LNCAP (cell line): ENCODE results near the gene GJB5.

Experiments
- TF ChIP-seq, protein P1 (sequence below): fragments of 450-650 bp; IDR thresholded peaks from 2 replicates; pipeline ENCODE4 v1.5.1; 2017; ENCODE audit warnings: mild to moderate bottlenecking

GJB5 gene

GRCh38 chr1:34786521-34787325 is 31.9 kb downstream of the GJB5 start:
- TF ChIP-seq, protein P1, sequence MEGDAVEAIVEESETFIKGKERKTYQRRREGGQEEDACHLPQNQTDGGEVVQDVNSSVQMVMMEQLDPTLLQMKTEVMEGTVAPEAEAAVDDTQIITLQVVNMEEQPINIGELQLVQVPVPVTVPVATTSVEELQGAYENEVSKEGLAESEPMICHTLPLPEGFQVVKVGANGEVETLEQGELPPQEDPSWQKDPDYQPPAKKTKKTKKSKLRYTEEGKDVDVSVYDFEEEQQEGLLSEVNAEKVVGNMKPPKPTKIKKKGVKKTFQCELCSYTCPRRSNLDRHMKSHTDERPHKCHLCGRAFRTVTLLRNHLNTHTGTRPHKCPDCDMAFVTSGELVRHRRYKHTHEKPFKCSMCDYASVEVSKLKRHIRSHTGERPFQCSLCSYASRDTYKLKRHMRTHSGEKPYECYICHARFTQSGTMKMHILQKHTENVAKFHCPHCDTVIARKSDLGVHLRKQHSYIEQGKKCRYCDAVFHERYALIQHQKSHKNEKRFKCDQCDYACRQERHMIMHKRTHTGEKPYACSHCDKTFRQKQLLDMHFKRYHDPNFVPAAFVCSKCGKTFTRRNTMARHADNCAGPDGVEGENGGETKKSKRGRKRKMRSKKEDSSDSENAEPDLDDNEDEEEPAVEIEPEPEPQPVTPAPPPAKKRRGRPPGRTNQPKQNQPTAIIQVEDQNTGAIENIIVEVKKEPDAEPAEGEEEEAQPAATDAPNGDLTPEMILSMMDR, result peak; percentile 83

- TF ChIP-seq, protein P1, result peak; percentile 20; the same call in 1 of the 2 replicates
Observed at GRCh38 chr1:34787461-34788420, 32.9 kb downstream of the GJB5 start.

DNA sequence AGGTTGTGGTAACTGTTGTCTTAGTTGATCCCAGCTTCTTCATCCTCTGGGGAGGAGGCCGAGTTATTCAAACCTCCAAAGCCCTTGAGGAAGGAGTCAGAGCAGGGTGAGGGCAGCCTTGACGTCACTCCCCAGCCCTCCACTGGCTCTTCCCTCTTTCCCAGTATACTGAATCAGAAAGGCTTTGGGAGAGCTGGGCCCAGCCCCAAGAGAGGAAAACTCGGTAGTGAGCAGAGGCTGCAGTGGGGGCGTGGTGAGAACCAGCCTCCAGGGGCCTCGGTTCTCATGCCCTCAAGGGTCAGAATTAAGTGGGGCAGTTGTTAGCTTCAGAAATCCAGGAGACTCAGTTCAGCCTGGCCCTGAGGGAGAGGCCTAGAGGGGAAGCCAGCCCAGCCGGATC is 36.1 kb downstream of the GJB5 start:
- TF ChIP-seq, protein P1, result no peak

DNA sequence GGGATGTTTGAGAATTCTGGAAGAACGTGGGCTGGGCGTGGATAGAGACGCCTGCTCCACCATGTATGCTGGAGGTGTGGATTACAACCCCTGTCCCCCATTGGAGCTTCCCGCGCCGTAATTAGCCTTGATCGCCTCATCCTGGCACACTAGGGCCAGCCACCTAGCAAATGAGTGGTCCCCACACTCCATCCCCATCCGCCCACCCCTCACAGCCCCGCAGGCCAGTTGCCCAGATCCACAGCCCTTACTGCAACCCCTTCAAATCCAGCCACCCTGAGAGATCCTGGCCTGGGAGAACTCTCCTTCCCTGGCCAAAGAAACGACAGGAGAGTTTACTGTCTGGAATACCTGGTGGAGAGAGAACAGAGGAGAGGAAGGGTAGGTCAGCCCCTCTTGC is 37.6 kb downstream of the GJB5 start:
- TF ChIP-seq, protein P1, result no peak

- TF ChIP-seq, protein P1, result no peak
Observed at GRCh38 chr1:34792868-34793727, 38.3 kb downstream of the GJB5 start, which contains the start of gene GJA4. Gene GJA4, plus strand, starts transcription at chr1:34792999. Its CDS starts 1,215 bp downstream, at chr1:34794214.

GRCh38 chr1:34794001-34794789 is 39.3 kb downstream of the GJB5 start:
- TF ChIP-seq, protein P1, result no peak
